ENCODE data around the gene CFAP73. TPM values are rescaled to one million over a fixed set of nuclear protein-coding genes. Genes with fewer than 3 reads are reported as not detected.
"Not testable (repeated sequence)": the region's sequence is repeated elsewhere in the genome, so short reads cannot be mapped to it uniquely, and the experiment has no call there.

Gene CFAP73
- total RNA-seq, 1 experiment from 2014 or later, result 0.10 TPM

GRCh38 chr12:113140706-113141105 is 8.8 kb upstream of the CFAP73 start:
- ATAC-seq (peak; percentile 24; the same call in 1 of the 2 replicates), DNase-seq (ENCODE audit: low read depth, low spot score) (no peak)
- POLR2A ChIA-PET, result interaction anchor here (0.6 kb wide), 1 partner anchor 42 kb away, joined by 10 read pairs; no protein-coding TSS in a partner anchor
- CTCF ChIA-PET, result interaction anchor here (0.6 to 1.0 kb wide), 3 partner anchors 9 to 35 kb away, joined by 3 to 15 read pairs (median 3); no protein-coding TSS in a partner anchor
- Histone ChIP-seq H3K4me3 (ENCODE audit: low read depth in 2 of 2, low read length in 2 of 2) (peak overlapping the region; percentile 29 to 50), H3K36me3 (ENCODE audit: control insufficient read depth, insufficient read depth, low read length) (no peaks in the 10 kb centered on the region), H3K27ac (ENCODE audit: low read length) (peak overlapping the region; percentile 45; the same call in 1 of the 2 replicates), H3K4me1 (ENCODE audit: control insufficient read depth, insufficient read depth, low read length) (peaks cover 11% of the 10 kb centered on the region), H3K9me3 (ENCODE audit: control insufficient read depth, insufficient read depth, low read depth, low read length) (no peaks in the 10 kb centered on the region), H3K27me3 (ENCODE audit: control insufficient read depth, insufficient read depth, low read length) (no peaks in the 10 kb centered on the region)
- intact Hi-C loops (cut with micrococcal nuclease; ENCODE audit: unreplicated experiment), result no loop called here
- no TSS peak for BruUV-seq (replicated peaks)
- in situ Hi-C loops (cut with HindIII; ENCODE audit: low pct_unique_long_range_greater_than_20kb, low sequenced_read_pairs), result no loop called here
- TF ChIP-seq SIN3A (IDR thresholded peaks at IDR 0.05; ENCODE audit: borderline replicate concordance, insufficient read depth, low read depth, low read length) (no peak), TCF7L2 (IDR thresholded peaks at IDR 0.05; ENCODE audit: low read depth, low read length) (no peak), REST (IDR thresholded peaks at IDR 0.05; ENCODE audit: insufficient read depth in 1 of 2, low read depth in 2 of 2, low read length in 1 of 2) (no peak), POLR2AphosphoS5 (IDR thresholded peaks at IDR 0.05; ENCODE audit: low read depth, low read length) (no peak)

DNA sequence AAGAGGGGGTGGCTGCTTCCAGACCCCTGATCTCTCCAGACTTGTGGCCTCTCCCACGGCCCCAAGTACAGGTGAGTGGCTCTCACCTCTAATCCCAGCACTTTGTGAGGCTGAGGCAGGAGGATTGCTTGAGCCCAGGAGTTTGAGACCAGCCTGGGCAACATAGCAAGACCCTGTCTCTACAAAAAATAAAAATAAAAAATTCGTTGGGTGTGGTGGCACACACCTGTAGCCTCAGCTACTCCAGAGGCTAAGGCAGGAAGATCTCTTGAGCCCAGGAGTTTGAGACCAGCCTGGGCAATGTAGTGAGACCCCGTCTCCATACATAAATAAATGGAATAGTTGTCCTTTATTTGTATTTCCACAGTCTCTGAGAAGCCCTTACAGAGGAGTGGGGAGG is 7.8 kb upstream of the CFAP73 start:
- H3K36me3 ChIP-seq (ENCODE audit: control insufficient read depth, insufficient read depth, low read length); DNase-seq (ENCODE audit: low read depth, low spot score); in situ Hi-C loops (cut with HindIII; ENCODE audit: low pct_unique_long_range_greater_than_20kb, low sequenced_read_pairs); H3K27ac ChIP-seq (ENCODE audit: low read length); POLR2A ChIA-PET; intact Hi-C loops (cut with micrococcal nuclease; ENCODE audit: unreplicated experiment); H3K27me3 ChIP-seq (ENCODE audit: control insufficient read depth, insufficient read depth, low read length); ATAC-seq; H3K9me3 ChIP-seq (ENCODE audit: control insufficient read depth, insufficient read depth, low read depth, low read length); BruUV-seq (replicated peaks); H3K4me3 ChIP-seq (ENCODE audit: low read depth in 2 of 2, low read length in 2 of 2): not testable (repeated sequence)
- H3K4me1 ChIP-seq (ENCODE audit: control insufficient read depth, insufficient read depth, low read length), result peaks cover 11% of the 10 kb centered on the region
- CTCF ChIA-PET, result interaction anchor here (1.0 kb wide), 1 partner anchor 10 kb away, joined by 3 read pairs; no protein-coding TSS in a partner anchor

DNA sequence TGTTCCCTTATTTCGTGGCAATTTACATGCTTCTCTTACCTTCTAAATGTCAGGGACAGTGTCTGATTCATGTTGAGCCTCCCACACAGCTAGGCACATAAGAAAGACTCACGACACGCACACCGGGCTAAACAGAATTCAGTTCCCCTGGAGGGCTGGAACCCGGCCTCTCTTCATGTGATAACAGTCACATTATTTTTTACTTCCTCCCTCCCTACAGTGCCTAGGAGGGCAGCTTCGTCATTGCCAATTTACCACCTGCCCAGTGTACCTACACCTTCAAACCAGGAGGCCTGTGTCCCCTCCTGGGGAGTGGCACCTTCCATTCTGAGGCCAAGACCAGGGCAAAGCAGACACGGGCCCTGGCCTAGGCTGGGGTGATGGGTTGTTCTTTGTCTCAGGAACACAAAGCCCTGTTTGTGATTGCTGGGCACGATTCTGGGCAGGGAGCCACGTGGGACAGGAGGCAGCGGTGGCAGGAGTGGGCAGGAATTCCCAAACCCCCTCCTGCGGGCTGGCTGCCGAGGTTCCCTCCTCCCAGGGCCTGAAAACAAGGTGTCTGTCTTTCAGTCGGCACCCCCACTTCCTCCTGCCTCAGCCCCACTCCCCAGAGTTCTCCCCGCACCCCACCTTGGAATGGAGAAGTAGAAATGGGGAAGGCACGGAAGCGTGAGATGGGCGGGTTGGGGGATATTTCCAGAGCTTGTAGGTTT is 7.2 kb upstream of the CFAP73 start:
- intact Hi-C loops (cut with micrococcal nuclease; ENCODE audit: unreplicated experiment) (no loop called here), in situ Hi-C loops (cut with HindIII; ENCODE audit: low pct_unique_long_range_greater_than_20kb, low sequenced_read_pairs) (no loop called here)
- H3K27ac ChIP-seq (ENCODE audit: low read length), result no peak overlapping the region
- no peak overlapping the region for H3K4me3 ChIP-seq (ENCODE audit: low read depth in 2 of 2, low read length in 2 of 2)
- H3K36me3 ChIP-seq (ENCODE audit: control insufficient read depth, insufficient read depth, low read length), result no peaks in the 10 kb centered on the region
- no peaks in the 10 kb centered on the region for H3K27me3 ChIP-seq (ENCODE audit: control insufficient read depth, insufficient read depth, low read length)
- CTCF ChIA-PET, result no interaction called here
- no peak for TF ChIP-seq REST (IDR thresholded peaks at IDR 0.05; ENCODE audit: insufficient read depth in 1 of 2, low read depth in 2 of 2, low read length in 1 of 2)
- TF ChIP-seq TCF7L2 (IDR thresholded peaks at IDR 0.05; ENCODE audit: low read depth, low read length), result no peak
- no peak for TF ChIP-seq CTCF (IDR thresholded peaks at IDR 0.05)
- no peak for TF ChIP-seq POLR2AphosphoS5 (IDR thresholded peaks at IDR 0.05; ENCODE audit: low read depth, low read length)
- TF ChIP-seq SIN3A (IDR thresholded peaks at IDR 0.05; ENCODE audit: borderline replicate concordance, insufficient read depth, low read depth, low read length), result no peak
- no TSS peak for BruUV-seq (replicated peaks)
- H3K4me1 ChIP-seq (ENCODE audit: control insufficient read depth, insufficient read depth, low read length), result peaks cover 11% of the 10 kb centered on the region
- POLR2A ChIA-PET, result interaction anchor here (0.5 kb wide), 1 partner anchor 136 kb away, joined by 3 read pairs; no protein-coding TSS in a partner anchor
- 0 out of 2 replicates have a peak, but pooled peaks have one; percentile 54 for ATAC-seq
- DNase-seq (ENCODE audit: low read depth, low spot score), result no peak
- H3K9me3 ChIP-seq (ENCODE audit: control insufficient read depth, insufficient read depth, low read depth, low read length), result no peaks in the 10 kb centered on the region
